ENCODE results near the gene AEBP2. TPM values are rescaled to one million over a fixed set of nuclear protein-coding genes. Genes with fewer than 3 reads are reported as not detected.

AEBP2 gene
- total and polyA plus RNA-seq, 8 donors, result 28.2 to 58.6 (median 54.2) TPM

GRCh38 chr12:19499030-19499429 is 59.7 kb downstream of the AEBP2 start:
- intact Hi-C loops (cut with DNase I), result no loop called here
- no peak for TF ChIP-seq CTCF (IDR thresholded peaks at IDR 0.05)
- H3K27me3 ChIP-seq, result no peaks in the 10 kb centered on the region
- no peak for ATAC-seq
- H3K36me3 ChIP-seq, result peaks cover 0 to 42% of the 10 kb centered on the region in 2 donors
- DNase-seq, result no peak
- H3K27ac ChIP-seq, result no peak overlapping the region
- no peak overlapping the region for H3K4me3 ChIP-seq
- H3K9me3 ChIP-seq, result no peaks in the 10 kb centered on the region
- H3K4me1 ChIP-seq, result peaks cover 0 to 9% of the 10 kb centered on the region in 2 donors

- H3K36me3 ChIP-seq, result peaks cover 0 to 15% of the 10 kb centered on the region in 2 donors
- no peak overlapping the region for H3K27ac ChIP-seq
- TF ChIP-seq CTCF (IDR thresholded peaks at IDR 0.05), result no peak
- no peaks in the 10 kb centered on the region for H3K9me3 ChIP-seq
- no peaks in the 10 kb centered on the region for H3K27me3 ChIP-seq
- H3K4me3 ChIP-seq, result no peak overlapping the region
- H3K4me1 ChIP-seq, result peaks cover 0 to 8% of the 10 kb centered on the region in 2 donors
- intact Hi-C loops (cut with DNase I), result no loop called here
- DNase-seq (no peak), ATAC-seq (no peak)
Observed at GRCh38 chr12:19506497-19506896, 67.2 kb downstream of the AEBP2 start.

- peaks cover 0 to 8% of the 10 kb centered on the region in 2 donors for H3K4me1 ChIP-seq
- H3K27ac ChIP-seq, result no peak overlapping the region
- H3K9me3 ChIP-seq, result no peaks in the 10 kb centered on the region
- no peak for TF ChIP-seq CTCF (IDR thresholded peaks at IDR 0.05)
- intact Hi-C loops (cut with DNase I), result no loop called here
- no peak overlapping the region for H3K4me3 ChIP-seq
- H3K27me3 ChIP-seq, result no peaks in the 10 kb centered on the region
- ATAC-seq (peak; percentile 32), DNase-seq (peak in 1 of 4 donors; percentile 50)
- peaks cover 0 to 16% of the 10 kb centered on the region in 2 donors for H3K36me3 ChIP-seq
Observed at GRCh38 chr12:19507823-19508222, 68.5 kb downstream of the AEBP2 start.

- H3K9me3 ChIP-seq, result no peaks in the 10 kb centered on the region
Observed at GRCh38 chr12:19510461-19510860, 71.2 kb downstream of the AEBP2 start.

GRCh38 chr12:19515179-19515578 is 75.9 kb downstream of the AEBP2 start:
- Histone ChIP-seq H3K9me3 (no peaks in the 10 kb centered on the region), H3K4me3 (no peak overlapping the region), H3K4me1 (no peaks in the 10 kb centered on the region), H3K36me3 (peaks cover 0 to 30% of the 10 kb centered on the region in 2 donors), H3K27me3 (no peaks in the 10 kb centered on the region), H3K27ac (no peak overlapping the region)
- no peak for DNase-seq
- TF ChIP-seq CTCF (IDR thresholded peaks at IDR 0.05), result no peak
- no peak for ATAC-seq
- intact Hi-C loops (cut with DNase I), result no loop called here

More at GRCh38 chr12:19510461-19510860, 71.2 kb downstream of the AEBP2 start:
- Histone ChIP-seq H3K27ac (no peak overlapping the region), H3K4me3 (no peak overlapping the region), H3K4me1 (peaks cover 0 to 8% of the 10 kb centered on the region in 2 donors), H3K36me3 (peaks cover 0 to 25% of the 10 kb centered on the region in 2 donors), H3K27me3 (no peaks in the 10 kb centered on the region)
- intact Hi-C loops (cut with DNase I), result no loop called here
- DNase-seq (no peak), ATAC-seq (no peak)
- TF ChIP-seq CTCF (IDR thresholded peaks at IDR 0.05), result no peak

Data from left lung (tissue), 10 donors.